ENCODE measurements around the gene BACH2.

GRCh38 chr6:90264561-90264960, 32.1 kb downstream of the BACH2 start:
- TF ChIP-seq SRSF7 (optimal IDR thresholded peaks at IDR 0.05; ENCODE audit: low read depth, low read length) = no peak
- TF ChIP-seq CTCF (IDR thresholded peaks at IDR 0.05 in 2 of 3, conservative IDR thresholded peaks at IDR 0.05 in 1 of 3; ENCODE audit: insufficient read depth in 2 of 3, low read depth in 1 of 3, low read length in 3 of 3) = no peak

Data from K562 (cell line).